Measurements from ENCODE around the gene SPATA2L. TPM values are rescaled to one million over a fixed set of nuclear protein-coding genes. Genes with fewer than 3 reads are reported as not detected.

Gene SPATA2L
- total and polyA plus RNA-seq, 2 of the 13 experiments (the other 11 are each of a cell fraction or from before 2014, with no cell fraction given): 9.1 to 20.7 TPM

DNA sequence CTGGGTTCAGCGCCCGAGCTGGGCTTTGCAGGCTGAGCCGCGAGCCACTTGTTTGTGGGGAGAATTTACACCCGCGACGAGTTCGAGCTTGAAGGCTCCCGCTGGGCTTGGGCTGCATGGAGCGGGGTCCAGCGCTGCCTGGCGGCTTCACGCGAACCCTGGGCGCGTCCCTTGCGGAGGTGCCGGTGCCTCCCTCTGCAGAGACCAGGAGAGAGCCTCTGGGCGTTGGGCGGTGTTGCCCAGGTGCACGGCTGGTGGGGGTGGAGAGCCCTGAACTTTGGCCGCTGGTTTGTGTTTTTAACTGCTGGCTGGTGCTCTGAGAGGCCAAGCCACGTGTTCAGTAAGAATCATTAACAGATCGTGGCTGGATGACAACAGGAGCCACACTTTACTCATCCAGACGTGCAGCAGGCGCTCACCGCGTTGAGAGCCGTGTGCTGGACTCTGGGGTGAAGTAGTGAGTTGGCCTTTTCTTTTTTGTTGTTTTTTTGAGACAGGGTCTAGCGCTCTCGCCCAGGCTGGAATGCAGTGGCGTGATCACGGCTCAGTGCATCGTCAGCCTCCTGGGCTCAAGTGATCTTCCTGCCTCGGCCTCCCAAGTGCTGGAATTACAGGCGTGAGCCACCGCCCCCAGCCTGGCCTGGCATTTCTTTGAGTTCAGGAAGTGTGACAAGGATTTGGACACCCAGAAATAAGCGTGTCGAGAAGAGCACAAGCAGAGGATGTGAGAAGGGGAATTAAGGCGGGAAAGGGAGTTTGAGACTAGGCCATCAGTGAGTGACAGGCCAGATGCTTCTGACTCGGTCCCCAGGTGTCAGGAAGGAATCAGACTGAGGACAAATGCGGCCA lies 14.2 kb downstream of the SPATA2L start (continued):
- peak; percentile 99 for TF ChIP-seq MNT (IDR thresholded peaks at IDR 0.05)
- TF ChIP-seq, protein P1, sequence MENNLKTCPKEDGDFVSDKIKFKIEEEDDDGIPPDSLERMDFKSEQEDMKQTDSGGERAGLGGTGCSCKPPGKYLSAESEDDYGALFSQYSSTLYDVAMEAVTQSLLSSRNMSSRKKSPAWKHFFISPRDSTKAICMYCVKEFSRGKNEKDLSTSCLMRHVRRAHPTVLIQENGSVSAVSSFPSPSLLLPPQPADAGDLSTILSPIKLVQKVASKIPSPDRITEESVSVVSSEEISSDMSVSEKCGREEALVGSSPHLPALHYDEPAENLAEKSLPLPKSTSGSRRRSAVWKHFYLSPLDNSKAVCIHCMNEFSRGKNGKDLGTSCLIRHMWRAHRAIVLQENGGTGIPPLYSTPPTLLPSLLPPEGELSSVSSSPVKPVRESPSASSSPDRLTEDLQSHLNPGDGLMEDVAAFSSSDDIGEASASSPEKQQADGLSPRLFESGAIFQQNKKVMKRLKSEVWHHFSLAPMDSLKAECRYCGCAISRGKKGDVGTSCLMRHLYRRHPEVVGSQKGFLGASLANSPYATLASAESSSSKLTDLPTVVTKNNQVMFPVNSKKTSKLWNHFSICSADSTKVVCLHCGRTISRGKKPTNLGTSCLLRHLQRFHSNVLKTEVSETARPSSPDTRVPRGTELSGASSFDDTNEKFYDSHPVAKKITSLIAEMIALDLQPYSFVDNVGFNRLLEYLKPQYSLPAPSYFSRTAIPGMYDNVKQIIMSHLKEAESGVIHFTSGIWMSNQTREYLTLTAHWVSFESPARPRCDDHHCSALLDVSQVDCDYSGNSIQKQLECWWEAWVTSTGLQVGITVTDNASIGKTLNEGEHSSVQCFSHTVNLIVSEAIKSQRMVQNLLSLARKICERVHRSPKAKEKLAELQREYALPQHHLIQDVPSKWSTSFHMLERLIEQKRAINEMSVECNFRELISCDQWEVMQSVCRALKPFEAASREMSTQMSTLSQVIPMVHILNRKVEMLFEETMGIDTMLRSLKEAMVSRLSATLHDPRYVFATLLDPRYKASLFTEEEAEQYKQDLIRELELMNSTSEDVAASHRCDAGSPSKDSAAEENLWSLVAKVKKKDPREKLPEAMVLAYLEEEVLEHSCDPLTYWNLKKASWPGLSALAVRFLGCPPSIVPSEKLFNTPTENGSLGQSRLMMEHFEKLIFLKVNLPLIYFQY (CRISPR knock-in tag; IDR thresholded peaks at IDR 0.05; ENCODE audit: borderline replicate concordance): peak; percentile 93
- TF ChIP-seq ZNF660 (CRISPR knock-in tag; IDR thresholded peaks at IDR 0.05; ENCODE audit: borderline replicate concordance, low read depth): peak; percentile 97; the same call in 1 of the 2 replicates
- peak; percentile 74 for TF ChIP-seq JUND (CRISPR knock-in tag; IDR thresholded peaks at IDR 0.05)
- TF ChIP-seq ZNF280D (CRISPR knock-in tag; IDR thresholded peaks at IDR 0.05): peak; percentile 99
- TF ChIP-seq NRL (CRISPR knock-in tag; IDR thresholded peaks at IDR 0.05; ENCODE audit: borderline replicate concordance): peak; percentile 97
- TF ChIP-seq EEA1 (CRISPR knock-in tag; IDR thresholded peaks at IDR 0.05; ENCODE audit: borderline replicate concordance): peak; percentile 76
- peak; percentile 100 for TF ChIP-seq ZNF430 (CRISPR knock-in tag; IDR thresholded peaks at IDR 0.05)
- TF ChIP-seq MEF2D (CRISPR knock-in tag; IDR thresholded peaks at IDR 0.05): peak; percentile 98
- TF ChIP-seq ZNF550 (CRISPR knock-in tag; IDR thresholded peaks at IDR 0.05; ENCODE audit: borderline replicate concordance): no peak; the same call in 1 of the 2 replicates
- TF ChIP-seq HNF4G (IDR thresholded peaks at IDR 0.05; ENCODE audit: borderline replicate concordance, low read depth, low read length): peak; percentile 99
- peak; percentile 96; the same call in 1 of the 2 replicates for TF ChIP-seq HNF4G (CRISPR knock-in tag; IDR thresholded peaks at IDR 0.05; ENCODE audit: borderline replicate concordance, low read depth)
- peak; percentile 99 for TF ChIP-seq ZNF703 (CRISPR knock-in tag; IDR thresholded peaks at IDR 0.05; ENCODE audit: borderline replicate concordance)
- TF ChIP-seq ZNF343 (CRISPR knock-in tag; IDR thresholded peaks at IDR 0.05): peak; percentile 91
- no peak for TF ChIP-seq HNRNPUL1 (IDR thresholded peaks at IDR 0.05; ENCODE audit: low read depth, low read length)
- TF ChIP-seq MIER2 (CRISPR knock-in tag; IDR thresholded peaks at IDR 0.05): peak; percentile 82
